ENCODE measurements around the gene ZNF444.

Gene ZNF444

GRCh38 chr19:56106993-56107392, 34.1 kb upstream of the ZNF444 start:
- no peak for DNase-seq (ENCODE audit: extremely low read depth in 1 of 2, low read depth in 1 of 2)

- DNase-seq (ENCODE audit: extremely low read depth in 1 of 2, low read depth in 1 of 2) = no peak
These were observed 33.3 kb upstream of the ZNF444 start for GRCh38 chr19:56107626-56108351.

DNA sequence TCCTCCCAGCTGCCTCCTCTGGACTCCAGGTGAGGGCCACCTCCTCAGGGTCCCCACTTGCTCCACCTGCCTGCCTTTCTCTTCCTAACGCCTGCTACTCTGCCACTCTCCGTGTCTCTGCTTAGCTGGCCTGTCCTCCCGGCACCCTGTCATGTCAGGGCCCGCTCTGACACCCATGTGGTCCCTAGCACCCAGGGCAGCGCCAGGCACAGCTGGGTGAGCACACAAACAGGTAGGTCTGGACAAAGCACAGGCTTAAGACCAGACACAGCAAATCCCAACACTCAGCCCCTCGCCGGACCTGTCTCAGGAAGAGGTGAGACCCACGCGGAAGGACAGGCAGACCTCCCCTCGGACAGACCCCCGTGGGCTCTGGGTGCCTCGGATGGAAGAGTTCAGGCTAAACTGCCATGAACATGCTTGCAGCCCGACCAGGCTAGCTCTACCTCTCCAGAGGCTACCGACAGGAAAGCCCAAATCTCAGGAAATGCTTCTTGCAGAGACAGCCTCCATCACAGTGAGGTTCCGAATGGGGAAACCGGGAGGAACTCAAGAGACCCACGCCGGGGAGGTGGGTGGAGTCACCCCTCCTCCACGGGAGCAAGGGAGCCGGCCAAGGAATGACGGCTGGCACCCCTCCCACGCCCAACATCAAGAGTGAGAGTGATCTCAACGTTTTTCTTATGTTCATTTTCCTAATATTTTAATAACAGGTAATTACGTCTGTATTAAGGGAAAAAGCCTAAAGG, 32.5 kb upstream of the ZNF444 start:
- DNase-seq (ENCODE audit: extremely low read depth in 1 of 2, low read depth in 1 of 2) = no peak

DNA sequence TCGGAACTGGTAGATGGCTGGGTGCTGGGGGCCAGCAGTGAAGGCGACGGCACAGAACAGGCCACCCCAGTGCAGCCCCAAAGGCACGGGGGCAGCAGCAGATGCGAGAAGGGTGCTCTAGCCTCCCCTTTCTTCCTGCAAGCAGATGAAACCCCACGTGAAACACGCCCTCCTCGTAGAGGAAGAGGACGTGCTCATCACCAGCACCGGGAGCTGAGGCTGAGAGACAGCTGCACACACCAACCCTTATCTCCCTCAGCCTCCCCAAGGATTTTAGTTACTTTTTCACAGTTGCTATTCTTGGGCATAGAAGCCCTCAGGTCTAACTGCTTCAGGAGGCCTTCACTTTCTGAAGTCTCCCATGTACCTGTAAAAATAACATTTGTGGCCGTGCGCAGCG, 31.9 kb upstream of the ZNF444 start:
- DNase-seq (ENCODE audit: extremely low read depth in 1 of 2, low read depth in 1 of 2) = no peak

GRCh38 chr19:56110515-56111448, 30.3 kb upstream of the ZNF444 start:
- DNase-seq (ENCODE audit: extremely low read depth in 1 of 2, low read depth in 1 of 2) = no peak

- peak; percentile 27 to 35 for DNase-seq (ENCODE audit: extremely low read depth in 1 of 2, low read depth in 1 of 2)
These were observed 29.3 kb upstream of the ZNF444 start for GRCh38 chr19:56111601-56112312.

DNA sequence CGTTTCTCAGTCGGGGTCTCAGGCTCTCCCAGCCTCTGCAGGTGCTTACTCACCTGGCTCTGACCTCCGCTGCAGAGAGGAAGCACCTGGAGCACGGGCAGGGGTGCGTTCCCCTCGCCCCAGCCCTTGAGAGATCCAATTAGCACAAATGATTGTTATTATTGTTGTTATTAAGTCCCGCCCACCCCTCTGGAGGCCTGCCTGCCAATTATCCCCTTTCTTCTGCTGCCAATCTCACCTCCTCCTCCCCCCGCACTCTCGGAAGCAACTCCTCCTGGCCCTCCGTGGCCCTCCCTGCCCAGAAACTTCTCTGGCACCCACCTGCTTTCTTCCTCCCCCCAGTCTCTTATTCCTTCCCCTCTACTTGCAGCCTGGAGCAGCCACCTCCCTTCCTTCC, 28.8 kb upstream of the ZNF444 start:
- no peak for DNase-seq (ENCODE audit: extremely low read depth in 1 of 2, low read depth in 1 of 2)

DNA sequence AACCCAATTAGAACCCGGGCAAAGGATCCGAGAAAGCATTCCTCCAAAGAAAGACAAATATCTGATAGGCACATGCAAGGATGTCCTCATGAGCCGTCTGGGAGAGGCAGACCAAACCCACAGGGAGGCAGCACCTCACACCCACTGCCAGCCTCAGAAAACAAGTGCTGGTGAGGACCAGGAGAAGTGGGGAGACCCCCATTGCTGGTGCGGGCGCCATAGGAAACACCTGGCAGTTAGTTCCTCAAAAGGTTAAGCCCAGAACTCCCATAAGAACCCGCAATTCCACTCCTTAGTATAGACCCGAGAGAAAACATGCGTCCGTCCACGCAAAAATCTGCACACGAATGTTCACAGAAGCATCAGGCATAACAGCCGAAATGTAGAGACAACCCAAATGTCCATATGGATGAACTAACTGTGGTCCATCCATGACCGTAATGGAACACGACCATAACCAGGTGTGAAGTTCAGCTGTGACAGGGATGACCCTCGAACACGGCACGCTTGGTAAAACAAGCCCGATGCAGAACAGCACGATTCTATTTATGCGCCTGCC, 27.9 kb upstream of the ZNF444 start:
- DNase-seq (ENCODE audit: extremely low read depth in 1 of 2, low read depth in 1 of 2) = no peak

GRCh38 chr19:56114051-56114777, 26.9 kb upstream of the ZNF444 start:
- no peak for DNase-seq (ENCODE audit: extremely low read depth in 1 of 2, low read depth in 1 of 2)

DNA sequence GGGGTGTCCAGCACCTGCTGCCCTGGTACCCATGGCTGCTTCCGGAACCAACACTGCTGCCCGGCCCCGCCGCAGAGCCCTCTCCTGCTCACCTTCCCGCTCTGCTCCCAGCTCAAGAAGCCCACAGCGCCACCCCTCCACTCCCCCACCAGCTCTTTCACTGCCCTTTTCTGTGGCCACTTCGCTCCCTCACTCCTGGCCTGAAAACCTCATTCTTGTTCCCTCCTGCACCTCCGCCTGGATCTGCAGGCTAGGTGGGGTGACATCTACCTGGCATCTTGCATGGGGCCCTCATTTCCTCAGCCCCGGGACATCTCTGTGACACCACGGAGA, 26.3 kb upstream of the ZNF444 start:
- DNase-seq (ENCODE audit: extremely low read depth in 1 of 2, low read depth in 1 of 2) = no peak

- DNase-seq (ENCODE audit: extremely low read depth in 1 of 2, low read depth in 1 of 2) = no peak
These were observed 25.6 kb upstream of the ZNF444 start for GRCh38 chr19:56115490-56115889.

DNA sequence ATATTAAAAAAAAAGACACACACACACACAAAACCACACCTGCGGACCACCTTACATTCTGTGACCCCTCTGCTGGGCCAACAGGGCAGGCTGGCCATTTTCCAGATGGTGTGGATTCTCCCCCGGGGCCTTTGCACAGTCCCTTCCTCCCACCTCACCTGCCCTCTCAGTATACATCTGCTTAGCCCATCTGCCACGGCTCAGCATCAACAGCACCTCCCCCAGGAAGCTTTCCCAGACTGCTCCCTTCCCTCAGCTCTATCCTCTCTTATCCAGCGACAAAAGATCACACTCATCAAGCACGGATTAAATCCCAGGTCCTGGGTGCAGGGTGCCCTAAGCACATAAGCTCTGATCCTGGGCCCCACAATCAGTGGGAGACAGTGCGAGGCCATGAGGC, 24.5 kb upstream of the ZNF444 start:
- DNase-seq (ENCODE audit: extremely low read depth in 1 of 2, low read depth in 1 of 2) = no peak

DNA sequence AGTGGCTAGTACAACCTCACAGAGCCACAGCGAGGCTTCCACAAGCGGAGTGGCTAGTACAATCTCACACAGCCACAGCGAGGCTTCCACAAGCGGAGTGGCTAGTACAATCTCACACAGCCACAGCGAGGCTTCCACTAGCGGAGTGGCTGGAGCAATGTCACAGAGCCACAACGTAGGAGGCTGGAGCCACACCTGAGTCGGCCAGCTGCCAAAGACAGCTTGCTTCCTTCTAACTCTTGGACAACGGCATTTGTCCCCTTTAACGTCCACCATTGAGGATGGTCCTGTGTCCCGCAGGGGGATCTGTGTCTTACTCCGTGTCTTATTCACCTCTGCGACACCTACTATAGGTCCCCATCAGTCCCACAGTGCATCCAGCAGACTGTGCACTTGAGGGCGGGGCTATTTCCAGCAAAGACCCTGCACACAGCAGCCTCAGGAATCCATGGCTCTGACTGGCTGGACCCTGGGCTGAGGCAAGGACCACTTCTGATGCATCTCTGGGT, 23.7 kb upstream of the ZNF444 start:
- DNase-seq (ENCODE audit: extremely low read depth in 1 of 2, low read depth in 1 of 2) = no peak

DNA sequence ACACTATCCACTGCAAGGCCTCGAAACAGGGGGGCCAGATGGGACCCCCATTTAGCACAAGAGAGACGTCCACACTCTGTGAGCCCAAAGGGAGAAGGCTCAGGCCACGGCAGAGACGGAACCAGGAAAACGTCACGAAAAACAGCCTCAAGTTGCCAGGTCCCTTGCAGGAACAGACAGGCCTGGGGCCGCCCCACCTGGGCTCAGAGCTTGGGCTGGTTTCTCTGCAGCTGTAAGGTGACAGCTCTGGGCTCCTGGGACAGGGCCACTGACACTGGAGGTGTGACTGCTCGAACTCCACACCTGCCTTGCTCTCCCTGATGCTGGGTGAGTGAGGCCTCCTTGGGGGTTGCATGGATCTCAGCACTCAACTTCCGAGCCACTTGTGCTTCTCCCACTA, 23.2 kb upstream of the ZNF444 start:
- no peak for DNase-seq (ENCODE audit: extremely low read depth in 1 of 2, low read depth in 1 of 2)

DNA sequence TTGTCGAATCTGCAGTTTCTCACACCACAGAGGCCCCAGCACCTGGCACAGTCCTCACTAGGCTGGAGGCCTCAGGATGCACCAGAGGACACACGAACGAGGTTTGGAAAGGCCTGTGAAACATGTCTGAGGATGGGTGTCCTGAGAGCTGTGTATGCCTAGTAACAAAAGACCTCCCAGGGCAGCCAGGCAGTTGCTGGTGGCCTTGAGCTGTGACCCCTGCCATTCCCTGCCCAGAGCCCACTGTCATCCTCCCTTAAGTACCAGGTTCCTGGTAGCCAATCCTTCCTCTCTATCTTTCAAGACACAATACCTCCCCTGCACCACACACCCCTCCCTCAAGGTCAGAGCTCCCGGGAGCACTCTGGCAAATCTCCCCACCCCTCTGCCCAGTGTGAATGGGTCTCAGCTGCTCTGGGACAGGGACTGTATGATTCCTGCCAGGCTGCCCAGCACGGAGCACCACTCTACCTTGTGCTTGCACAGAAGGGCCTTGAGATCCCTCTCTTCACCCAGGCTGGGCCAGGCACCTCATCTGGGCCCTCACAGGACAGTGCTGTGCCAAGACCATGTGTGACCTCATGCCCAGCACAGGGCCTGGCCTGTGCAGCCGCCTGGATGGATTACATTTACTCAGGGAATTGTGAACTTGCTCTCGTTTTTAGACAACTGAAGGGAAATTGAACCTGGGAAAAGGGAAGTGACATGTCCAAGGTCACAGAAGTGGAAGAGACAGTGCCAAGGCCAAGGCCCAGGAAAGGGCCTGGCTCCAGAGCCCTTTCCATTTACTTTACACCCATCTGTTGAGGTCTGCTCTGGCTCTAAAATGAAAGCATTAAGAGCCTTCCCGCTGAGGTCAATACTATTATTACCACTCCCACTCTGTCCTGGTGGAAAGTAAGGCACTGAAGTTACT, 22.2 kb upstream of the ZNF444 start:
- DNase-seq (ENCODE audit: extremely low read depth in 1 of 2, low read depth in 1 of 2) = no peak

- DNase-seq (ENCODE audit: extremely low read depth in 1 of 2, low read depth in 1 of 2) = no peak
These were observed 21.5 kb upstream of the ZNF444 start for GRCh38 chr19:56119582-56119978.

GRCh38 chr19:56120002-56120370, 21.1 kb upstream of the ZNF444 start:
- no peak for DNase-seq (ENCODE audit: extremely low read depth in 1 of 2, low read depth in 1 of 2)

DNA sequence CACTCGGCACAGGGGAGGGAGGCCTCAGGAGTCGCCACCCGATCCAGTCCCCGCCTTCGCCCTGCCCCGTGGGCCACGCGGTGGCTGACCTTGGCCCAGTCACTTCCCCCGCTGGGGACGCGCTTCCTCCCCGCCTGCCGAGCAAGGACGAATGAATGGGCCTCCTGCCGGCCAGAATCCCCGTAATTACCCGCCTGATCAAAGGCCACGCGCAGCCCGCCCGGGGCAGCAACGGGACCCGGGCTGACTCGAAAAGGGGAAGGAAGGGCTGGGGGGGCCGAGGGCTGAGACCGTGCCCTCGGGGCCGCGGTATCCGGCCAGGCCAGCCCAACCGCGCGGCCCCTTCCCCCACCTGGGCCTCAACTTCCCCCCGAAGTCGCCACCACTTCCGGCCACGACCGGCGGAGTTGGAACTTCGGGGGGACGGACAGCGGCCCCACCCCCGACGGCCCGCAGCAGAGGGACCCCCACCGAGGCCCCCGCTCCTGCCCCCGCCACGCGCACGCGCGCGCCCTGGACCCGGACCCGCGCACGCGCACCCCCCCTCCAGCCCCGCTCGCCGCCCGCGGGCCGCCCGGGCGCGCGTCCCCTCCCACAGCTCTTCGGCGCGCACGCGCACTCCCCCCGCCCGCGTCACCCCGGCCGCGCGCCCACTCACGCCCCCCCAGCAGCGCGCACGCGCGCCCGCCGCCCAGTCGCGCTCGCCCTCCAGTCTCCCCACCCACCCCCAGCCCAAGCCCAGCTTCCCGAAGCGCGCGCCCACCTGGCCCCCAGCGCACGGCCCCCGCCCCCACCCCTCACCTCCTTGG, 20.5 kb upstream of the ZNF444 start:
- peak; percentile 65 to 71 for DNase-seq (ENCODE audit: extremely low read depth in 1 of 2, low read depth in 1 of 2)

Data from stimulated activated CD8-positive, alpha-beta memory T cell treated with anti-CD3 and anti-CD28 coated beads, Interleukin-7, amount 100 ng/mL, for 48 hours (primary cell).